ENCODE results near the gene HOMER2. TPM values are rescaled to one million over a fixed set of nuclear protein-coding genes. Genes with fewer than 3 reads are reported as not detected.

Gene HOMER2
- total RNA-seq, 1 experiment from 2014 or later: 49.4 TPM

GRCh38 chr15:82907350-82907749 lies 45.2 kb downstream of the HOMER2 start:
- CTCF ChIA-PET: no interaction called here
- no TSS peak for BruUV-seq (replicated peaks)
- DNase-seq: no peak
- Mint-ChIP-seq H3K4me3 (ENCODE audit: low read depth, unreplicated experiment) (no peak overlapping the region), H3K27me3 (ENCODE audit: unreplicated experiment) (no peaks in the 10 kb centered on the region), H3K4me1 (ENCODE audit: low read depth, unreplicated experiment) (peaks cover 9% of the 10 kb centered on the region), H3K36me3 (ENCODE audit: insufficient read depth, unreplicated experiment) (peaks cover 4% of the 10 kb centered on the region), H3K9me3 (ENCODE audit: low read depth, unreplicated experiment) (peaks cover 15% of the 10 kb centered on the region), H3K27ac (ENCODE audit: unreplicated experiment) (no peak overlapping the region)
- intact Hi-C loops (cut with micrococcal nuclease; ENCODE audit: unreplicated experiment): no loop called here
- TF ChIP-seq CTCF (IDR thresholded peaks at IDR 0.05; ENCODE audit: unreplicated experiment): no peak

- Mint-ChIP-seq H3K4me3 (ENCODE audit: low read depth, unreplicated experiment) (no peak overlapping the region), H3K27me3 (ENCODE audit: unreplicated experiment) (no peaks in the 10 kb centered on the region), H3K4me1 (ENCODE audit: low read depth, unreplicated experiment) (peaks cover 9% of the 10 kb centered on the region), H3K36me3 (ENCODE audit: insufficient read depth, unreplicated experiment) (peaks cover 4% of the 10 kb centered on the region), H3K27ac (ENCODE audit: unreplicated experiment) (no peak overlapping the region), H3K9me3 (ENCODE audit: low read depth, unreplicated experiment) (peaks cover 12% of the 10 kb centered on the region)
- no TSS peak for BruUV-seq (replicated peaks)
- no peak for DNase-seq
- intact Hi-C loops (cut with micrococcal nuclease; ENCODE audit: unreplicated experiment): no loop called here
- CTCF ChIA-PET: no interaction called here
- TF ChIP-seq CTCF (IDR thresholded peaks at IDR 0.05; ENCODE audit: unreplicated experiment): no peak
Measured at GRCh38 chr15:82904574-82904973, 47.9 kb downstream of the HOMER2 start.

GRCh38 chr15:82903511-82903910 lies 49.0 kb downstream of the HOMER2 start:
- Mint-ChIP-seq H3K4me3 (ENCODE audit: low read depth, unreplicated experiment) (no peak overlapping the region), H3K27ac (ENCODE audit: unreplicated experiment) (no peak overlapping the region), H3K4me1 (ENCODE audit: low read depth, unreplicated experiment) (peaks cover 9% of the 10 kb centered on the region), H3K36me3 (ENCODE audit: insufficient read depth, unreplicated experiment) (peaks cover 4% of the 10 kb centered on the region), H3K9me3 (ENCODE audit: low read depth, unreplicated experiment) (peaks cover 4% of the 10 kb centered on the region), H3K27me3 (ENCODE audit: unreplicated experiment) (no peaks in the 10 kb centered on the region)
- DNase-seq: no peak
- no peak for TF ChIP-seq CTCF (IDR thresholded peaks at IDR 0.05; ENCODE audit: unreplicated experiment)
- BruUV-seq (replicated peaks): no TSS peak
- CTCF ChIA-PET: no interaction called here
- intact Hi-C loops (cut with micrococcal nuclease; ENCODE audit: unreplicated experiment): no loop called here

- intact Hi-C loops (cut with micrococcal nuclease; ENCODE audit: unreplicated experiment): no loop called here
- H3K4me3 Mint-ChIP-seq (ENCODE audit: low read depth, unreplicated experiment): no peak overlapping the region
- no peak for DNase-seq
- TF ChIP-seq CTCF (IDR thresholded peaks at IDR 0.05; ENCODE audit: unreplicated experiment): no peak
- H3K36me3 Mint-ChIP-seq (ENCODE audit: insufficient read depth, unreplicated experiment): no peaks in the 10 kb centered on the region
- H3K27me3 Mint-ChIP-seq (ENCODE audit: unreplicated experiment): no peaks in the 10 kb centered on the region
- no TSS peak for BruUV-seq (replicated peaks)
- no peaks in the 10 kb centered on the region for H3K9me3 Mint-ChIP-seq (ENCODE audit: low read depth, unreplicated experiment)
- CTCF ChIA-PET: interaction anchor here (0.6 kb wide), 1 partner anchor 23 kb away, joined by 6 read pairs; no protein-coding TSS in a partner anchor
- no peak overlapping the region for H3K27ac Mint-ChIP-seq (ENCODE audit: unreplicated experiment)
- peaks cover 9% of the 10 kb centered on the region for H3K4me1 Mint-ChIP-seq (ENCODE audit: low read depth, unreplicated experiment)
Measured at GRCh38 chr15:82901114-82901805, 51.3 kb downstream of the HOMER2 start.

Measured in Calu3 (cell line).